Muscle layer of duodenum (tissue), 2 donors: ENCODE data around the gene PLA2G2F.

Experiments used
- H3K27ac ChIP-seq: one replicate; pipeline ENCODE4 v1.7.0; 2013; ENCODE audit warnings: mild to moderate bottlenecking, low read length
- H3K27me3 ChIP-seq: one replicate; pipeline ENCODE4 v1.7.0; 2013; ENCODE audit warnings: low read depth, mild to moderate bottlenecking, control low read depth, low read length
- H3K36me3 ChIP-seq, 2 donors: one replicate each; pipeline ENCODE4 v1.7.0; 2013; ENCODE audit warnings: low read length in 2 of 2, control low read depth in 1 of 2, mild to moderate bottlenecking in 1 of 2; ENCODE audit not compliant: insufficient read depth in 2 of 2, control insufficient read depth in 1 of 2
- H3K4me1 ChIP-seq, 2 donors: one replicate each; pipeline ENCODE4 v1.7.0; 2013; ENCODE audit warnings: low read length in 2 of 2, mild to moderate bottlenecking in 2 of 2, control low read depth in 1 of 2, moderate library complexity in 1 of 2; ENCODE audit not compliant: insufficient read depth in 2 of 2, control insufficient read depth in 1 of 2
- H3K4me3 ChIP-seq, 2 donors: one replicate each; pipeline ENCODE4 v1.7.0; 2013; ENCODE audit warnings: low read length in 2 of 2, low read depth in 1 of 2, mild to moderate bottlenecking in 1 of 2
- H3K9me3 ChIP-seq, 2 donors: one replicate each; pipeline ENCODE4 v1.7.0; 2013; ENCODE audit warnings: low read length in 2 of 2, control low read depth in 1 of 2, mild to moderate bottlenecking in 1 of 2; ENCODE audit not compliant: control insufficient read depth in 1 of 2
- donor health status: healthy.

Gene PLA2G2F

GRCh38 chr1:20164694-20165202 is 25.6 kb downstream of the PLA2G2F start:
- no peak overlapping the region for H3K27ac ChIP-seq
- peaks cover 0 to 13% of the 10 kb centered on the region in 2 donors for H3K4me1 ChIP-seq
- peaks cover 9 to 19% of the 10 kb centered on the region in 2 donors for H3K9me3 ChIP-seq
- no peaks in the 10 kb centered on the region for H3K27me3 ChIP-seq
- H3K4me3 ChIP-seq = no peak overlapping the region
- no peaks in the 10 kb centered on the region for H3K36me3 ChIP-seq

GRCh38 chr1:20165522-20165951 is 26.4 kb downstream of the PLA2G2F start:
- H3K27me3 ChIP-seq = no peaks in the 10 kb centered on the region
- H3K4me3 ChIP-seq = no peak overlapping the region
- H3K9me3 ChIP-seq = peaks cover 2 to 11% of the 10 kb centered on the region in 2 donors
- H3K4me1 ChIP-seq = peaks cover 0 to 13% of the 10 kb centered on the region in 2 donors
- no peak overlapping the region for H3K27ac ChIP-seq
- no peaks in the 10 kb centered on the region for H3K36me3 ChIP-seq

- Histone ChIP-seq H3K4me3 (no peak overlapping the region), H3K9me3 (peaks cover 0 to 7% of the 10 kb centered on the region in 2 donors), H3K27me3 (no peaks in the 10 kb centered on the region), H3K36me3 (no peaks in the 10 kb centered on the region), H3K4me1 (peaks cover 0 to 13% of the 10 kb centered on the region in 2 donors), H3K27ac (no peak overlapping the region)
Observed at GRCh38 chr1:20166051-20166450, 26.9 kb downstream of the PLA2G2F start.

- Histone ChIP-seq H3K4me1 (peaks cover 0 to 13% of the 10 kb centered on the region in 2 donors), H3K4me3 (no peak overlapping the region), H3K9me3 (no peaks in the 10 kb centered on the region), H3K27me3 (no peaks in the 10 kb centered on the region), H3K27ac (no peak overlapping the region), H3K36me3 (no peaks in the 10 kb centered on the region)
Observed at GRCh38 chr1:20167126-20167525, 28.0 kb downstream of the PLA2G2F start.

GRCh38 chr1:20168564-20169491 is 29.7 kb downstream of the PLA2G2F start:
- H3K4me3 ChIP-seq = no peak overlapping the region
- no peaks in the 10 kb centered on the region for H3K9me3 ChIP-seq
- no peaks in the 10 kb centered on the region for H3K36me3 ChIP-seq
- peaks cover 0 to 13% of the 10 kb centered on the region in 2 donors for H3K4me1 ChIP-seq
- no peaks in the 10 kb centered on the region for H3K27me3 ChIP-seq
- no peak overlapping the region for H3K27ac ChIP-seq

GRCh38 chr1:20169932-20170331 is 30.8 kb downstream of the PLA2G2F start:
- no peaks in the 10 kb centered on the region for H3K36me3 ChIP-seq
- H3K4me3 ChIP-seq = no peak overlapping the region
- H3K27ac ChIP-seq = no peak overlapping the region
- peaks cover 0 to 13% of the 10 kb centered on the region in 2 donors for H3K4me1 ChIP-seq
- no peaks in the 10 kb centered on the region for H3K27me3 ChIP-seq
- H3K9me3 ChIP-seq = no peaks in the 10 kb centered on the region

GRCh38 chr1:20172033-20172590 is 33.0 kb downstream of the PLA2G2F start:
- Histone ChIP-seq H3K4me1 (no peaks in the 10 kb centered on the region), H3K36me3 (no peaks in the 10 kb centered on the region), H3K9me3 (no peaks in the 10 kb centered on the region), H3K27ac (no peak overlapping the region), H3K4me3 (no peak overlapping the region), H3K27me3 (no peaks in the 10 kb centered on the region)

GRCh38 chr1:20174937-20175666 is 36.0 kb downstream of the PLA2G2F start:
- Histone ChIP-seq H3K27ac (no peak overlapping the region), H3K4me1 (no peaks in the 10 kb centered on the region), H3K9me3 (no peaks in the 10 kb centered on the region), H3K36me3 (no peaks in the 10 kb centered on the region), H3K27me3 (no peaks in the 10 kb centered on the region), H3K4me3 (no peak overlapping the region)

- peak overlapping the region; percentile 57 for H3K27ac ChIP-seq
- no peaks in the 10 kb centered on the region for H3K36me3 ChIP-seq
Observed at GRCh38 chr1:20178634-20179370, 39.7 kb downstream of the PLA2G2F start.

GRCh38 chr1:20179371-20180128 is 40.4 kb downstream of the PLA2G2F start:
- no peaks in the 10 kb centered on the region for H3K9me3 ChIP-seq
- peak overlapping the region; percentile 57 for H3K27ac ChIP-seq
- no peaks in the 10 kb centered on the region for H3K27me3 ChIP-seq
- no peaks in the 10 kb centered on the region for H3K36me3 ChIP-seq
- peaks cover 0 to 5% of the 10 kb centered on the region in 2 donors for H3K4me1 ChIP-seq
- H3K4me3 ChIP-seq = no peak overlapping the region

More at GRCh38 chr1:20178634-20179370, 39.7 kb downstream of the PLA2G2F start:
- Histone ChIP-seq H3K27me3 (no peaks in the 10 kb centered on the region), H3K4me3 (no peak overlapping the region), H3K4me1 (peaks cover 0 to 5% of the 10 kb centered on the region in 2 donors), H3K9me3 (no peaks in the 10 kb centered on the region)
